SIG-M5 (cell line): ENCODE data around the gene LRRFIP2.

ENCODE experiments used
- DNase-seq: peaks from one replicate; lab custom pipeline; 2025; lab: John Stamatoyannopoulos, UW

The LRRFIP2 gene

DNA sequence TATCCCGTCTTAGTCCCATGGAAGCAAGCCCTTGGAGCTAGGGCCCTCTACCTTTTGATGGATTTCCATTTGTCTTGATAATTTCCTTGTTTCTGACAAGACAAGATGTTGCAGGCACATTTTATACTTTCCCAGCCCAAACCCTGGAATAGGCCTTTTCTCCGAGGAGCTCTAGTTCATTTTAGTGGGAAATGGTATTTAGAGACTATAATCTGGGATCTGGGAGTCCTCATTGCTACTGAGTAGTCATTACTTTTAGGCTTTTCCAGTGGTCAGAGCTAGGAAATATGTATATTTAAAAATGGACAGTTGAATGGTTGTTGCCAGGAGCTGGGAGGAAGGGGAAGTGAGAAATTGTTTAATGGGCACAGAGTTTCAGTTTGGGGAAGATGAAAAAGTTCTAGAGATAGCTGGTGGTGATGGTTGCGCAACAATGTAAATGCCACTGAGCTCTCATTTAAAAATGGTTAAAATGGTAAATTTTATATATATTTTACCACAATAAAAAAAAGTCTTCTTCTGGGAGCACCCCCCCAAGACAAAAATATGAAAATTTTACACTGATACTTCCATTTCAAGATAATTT, 149.5 kb downstream of the LRRFIP2 start:
- peak; percentile 52 for DNase-seq

DNA sequence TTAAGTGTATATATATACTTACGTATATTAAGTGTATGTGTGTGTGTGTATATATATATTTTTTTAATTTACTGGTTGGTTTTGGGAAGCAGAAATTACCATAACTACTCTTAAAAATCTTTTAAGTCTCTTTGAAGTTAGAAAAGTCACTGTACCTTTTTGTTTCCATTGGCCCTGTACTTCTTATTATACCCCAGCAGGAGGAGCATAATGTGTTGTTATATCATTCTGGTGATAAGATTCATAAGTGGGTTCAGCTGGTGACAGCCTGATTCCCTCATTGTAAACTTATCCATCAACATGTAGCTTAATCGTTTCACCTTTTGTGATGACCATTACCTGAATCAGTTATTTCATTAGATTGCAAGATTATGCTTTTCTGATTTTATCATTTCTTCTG, 150.3 kb downstream of the LRRFIP2 start:
- DNase-seq: no peak

DNA sequence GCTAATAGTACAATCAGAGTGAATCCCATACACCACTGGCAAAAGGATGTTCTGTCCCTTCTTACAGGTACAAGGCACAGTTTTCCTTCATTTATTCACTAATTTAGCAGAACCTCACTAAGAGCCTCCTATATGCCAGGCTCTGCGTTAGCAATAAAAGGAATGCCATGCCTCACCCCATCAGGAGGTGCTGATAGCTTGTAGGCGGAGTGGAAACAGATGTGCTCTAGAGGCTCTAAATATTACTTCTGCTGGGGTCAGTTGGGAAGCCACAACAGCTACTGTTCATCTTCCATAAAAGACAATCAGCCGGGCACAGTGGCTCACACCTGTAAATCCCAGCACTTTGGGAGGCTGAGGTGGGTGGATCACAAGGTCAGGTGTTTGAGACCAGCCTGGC, 156.7 kb downstream of the LRRFIP2 start:
- no peak for DNase-seq

DNA sequence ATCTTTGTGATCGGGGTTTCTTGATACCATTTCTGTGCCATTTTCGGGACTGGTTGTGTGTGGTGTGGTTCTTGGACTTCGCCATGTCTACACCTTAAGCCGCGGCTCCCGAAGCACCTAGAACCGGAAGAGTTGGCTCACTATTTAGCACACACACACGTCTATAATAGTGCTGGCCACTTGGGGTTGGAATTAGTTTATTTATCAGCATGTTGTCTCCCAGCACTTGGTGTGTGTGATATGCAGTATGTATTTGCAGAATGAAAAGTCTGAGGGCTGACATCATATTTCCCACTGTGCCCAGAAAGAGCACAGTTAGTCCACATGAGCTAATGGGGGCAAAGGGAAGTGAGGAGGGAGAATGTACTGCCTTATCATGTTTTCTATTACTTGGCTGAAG, 157.5 kb downstream of the LRRFIP2 start:
- no peak for DNase-seq

DNA sequence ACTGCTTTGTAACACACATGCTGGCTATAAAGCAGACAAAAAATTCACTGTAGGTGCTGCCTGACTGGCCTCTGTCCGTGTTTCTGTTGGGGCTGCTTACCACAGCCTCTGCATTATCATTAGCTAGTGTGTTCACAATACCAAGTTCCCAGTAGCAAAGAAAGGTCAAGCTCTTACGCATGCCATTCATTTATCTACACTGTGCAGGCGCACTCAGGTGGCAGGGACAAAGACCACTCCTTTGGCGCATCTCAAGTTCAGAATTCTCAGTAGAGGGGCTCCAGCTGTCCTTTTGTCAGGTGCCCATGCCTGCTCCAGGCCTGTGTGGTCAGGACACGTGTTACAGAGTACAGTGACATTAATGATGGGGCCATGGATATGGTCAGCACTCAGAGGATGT, 158.7 kb downstream of the LRRFIP2 start:
- DNase-seq: no peak

DNA sequence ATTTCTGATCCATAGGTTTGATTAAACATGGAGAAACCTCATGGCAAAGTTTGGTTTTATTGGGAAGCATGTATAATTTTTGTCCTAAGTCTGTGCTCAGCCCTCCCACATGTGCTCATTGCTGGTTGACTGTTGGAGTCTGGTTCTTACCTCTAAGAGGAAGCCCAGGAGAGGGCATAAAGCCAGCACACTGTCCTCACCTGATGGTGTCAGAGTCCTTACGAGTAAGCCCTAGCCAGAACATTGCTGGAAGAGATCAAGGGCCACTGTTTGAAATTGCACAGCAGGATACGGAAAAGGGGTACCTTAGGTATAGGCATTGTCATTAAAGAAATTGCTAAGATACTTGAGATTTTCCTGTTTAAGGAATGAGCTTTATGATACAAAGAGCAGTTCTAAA, 159.8 kb downstream of the LRRFIP2 start:
- no peak for DNase-seq
